NB4 (cell line): ENCODE measurements around the gene NAMPT.

Source experiments
- CTCF ChIP-seq: IDR thresholded peaks from one replicate; pipeline ENCODE4 v1.5.1; 2012; ENCODE audit warnings: low read depth, low read length
- MAX ChIP-seq: IDR thresholded peaks from 2 replicates; pipeline ENCODE4 v1.6.1; 2011; ENCODE audit warnings: low read depth, low read length
- MYC ChIP-seq: IDR thresholded peaks from 2 replicates; pipeline ENCODE4 v1.6.1; 2011; ENCODE audit warnings: low read depth, low read length
- POLR2A ChIP-seq: IDR thresholded peaks from 2 replicates; pipeline ENCODE4 v1.6.1; 2011; ENCODE audit warnings: mild to moderate bottlenecking; ENCODE audit not compliant: insufficient read length; ENCODE audit errors: extremely low read depth

GRCh38 chr7:106238830-106239229, 46.0 kb downstream of the NAMPT start:
- no peak for TF ChIP-seq CTCF
- no peak for TF ChIP-seq POLR2A
- no peak for TF ChIP-seq MAX
- no peak for TF ChIP-seq MYC
